ENCODE measurements around the gene SLC22A16.

Gene SLC22A16

GRCh38 chr6:110439356-110439755 is 37.1 kb downstream of the SLC22A16 start:
- no peak for DNase-seq (ENCODE audit: low read depth)
- H3K4me3 ChIP-seq (ENCODE audit: control insufficient read depth, low read depth, low read length), result no peak overlapping the region
- no peak for TF ChIP-seq CTCF (IDR thresholded peaks at IDR 0.05; ENCODE audit: control insufficient read depth, insufficient read depth, low read depth, low read length, missing control alignments)

- no peak for TF ChIP-seq CTCF (IDR thresholded peaks at IDR 0.05; ENCODE audit: control insufficient read depth, insufficient read depth, low read depth, low read length, missing control alignments)
- no peak for DNase-seq (ENCODE audit: low read depth)
- no peak overlapping the region for H3K4me3 ChIP-seq (ENCODE audit: control insufficient read depth, low read depth, low read length)
Measured at GRCh38 chr6:110434961-110435602, 41.3 kb downstream of the SLC22A16 start.

- DNase-seq (ENCODE audit: low read depth), result no peak
- TF ChIP-seq CTCF (IDR thresholded peaks at IDR 0.05; ENCODE audit: control insufficient read depth, insufficient read depth, low read depth, low read length, missing control alignments), result no peak
- H3K4me3 ChIP-seq (ENCODE audit: control insufficient read depth, low read depth, low read length), result no peak overlapping the region
Measured at GRCh38 chr6:110432285-110432900, 44.0 kb downstream of the SLC22A16 start.

GRCh38 chr6:110430741-110431140 is 45.7 kb downstream of the SLC22A16 start:
- DNase-seq (ENCODE audit: low read depth), result no peak
- no peak for TF ChIP-seq CTCF (IDR thresholded peaks at IDR 0.05; ENCODE audit: control insufficient read depth, insufficient read depth, low read depth, low read length, missing control alignments)
- H3K4me3 ChIP-seq (ENCODE audit: control insufficient read depth, low read depth, low read length), result no peak overlapping the region

DNA sequence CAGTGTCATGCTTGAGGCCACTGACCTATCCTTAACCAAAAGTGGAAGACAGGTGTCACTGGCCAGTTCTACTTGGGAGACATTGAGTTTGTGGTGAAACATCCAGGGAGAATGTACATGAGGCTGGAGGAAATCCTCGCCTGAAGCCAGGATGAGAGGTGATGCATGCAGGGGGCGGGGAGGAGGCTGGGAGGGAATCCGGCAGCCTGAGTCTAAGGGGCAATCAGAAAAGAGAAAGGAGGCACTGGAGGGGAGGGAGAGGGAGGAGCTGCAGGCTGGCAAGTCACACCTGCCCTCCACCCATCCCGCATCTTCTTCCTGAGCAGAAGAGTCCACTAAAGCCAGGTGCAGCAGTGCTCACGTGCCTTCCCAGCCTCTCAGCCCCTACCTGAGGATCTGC is 46.2 kb downstream of the SLC22A16 start:
- TF ChIP-seq CTCF (IDR thresholded peaks at IDR 0.05; ENCODE audit: control insufficient read depth, insufficient read depth, low read depth, low read length, missing control alignments), result no peak
- H3K4me3 ChIP-seq (ENCODE audit: control insufficient read depth, low read depth, low read length), result no peak overlapping the region
- DNase-seq (ENCODE audit: low read depth), result no peak

GRCh38 chr6:110428153-110428552 is 48.3 kb downstream of the SLC22A16 start:
- DNase-seq (ENCODE audit: low read depth), result no peak
- H3K4me3 ChIP-seq (ENCODE audit: control insufficient read depth, low read depth, low read length), result no peak overlapping the region
- TF ChIP-seq CTCF (IDR thresholded peaks at IDR 0.05; ENCODE audit: control insufficient read depth, insufficient read depth, low read depth, low read length, missing control alignments), result no peak

All from AG09309 (cell line).